Nephron (organoid): Measurements from ENCODE around the gene LIPE.

Experiments
- H3K27ac Mint-ChIP-seq, 3 experiments: 2 replicates each; pipeline ENCODE4 v1.8.0; 2020; ENCODE audit warnings: mixed read lengths in 3 of 3, mild to moderate bottlenecking in 2 of 3, moderate library complexity in 1 of 3
- H3K27me3 Mint-ChIP-seq: 2 replicates; pipeline ENCODE4 v1.8.0; 2021; ENCODE audit warnings: low read depth, mild to moderate bottlenecking, moderate library complexity, mixed read lengths
- H3K36me3 Mint-ChIP-seq: 2 replicates; pipeline ENCODE4 v1.8.0; 2020; ENCODE audit warnings: low read depth, mixed read lengths
- H3K4me1 Mint-ChIP-seq: 2 replicates; pipeline ENCODE4 v1.8.0; 2020; ENCODE audit warnings: mixed read lengths
- H3K4me3 Mint-ChIP-seq, 3 experiments: 2 replicates each; pipeline ENCODE4 v1.8.0; 2020; ENCODE audit warnings: mild to moderate bottlenecking in 3 of 3, mixed read lengths in 3 of 3, moderate library complexity in 2 of 3
- H3K9me3 Mint-ChIP-seq: 2 replicates; pipeline ENCODE4 v1.8.0; 2020; ENCODE audit warnings: mixed read lengths
- TF ChIP-seq, protein P1 (sequence below), 3 experiments: fragments of 200-600 bp; sonication (generic); IDR thresholded peaks; one replicate each; pipeline ENCODE4 v1.5.0; 2021; ENCODE audit warnings: antibody characterized with exemption in 3 of 3; ENCODE audit not compliant: unreplicated experiment in 3 of 3

The LIPE gene

DNA sequence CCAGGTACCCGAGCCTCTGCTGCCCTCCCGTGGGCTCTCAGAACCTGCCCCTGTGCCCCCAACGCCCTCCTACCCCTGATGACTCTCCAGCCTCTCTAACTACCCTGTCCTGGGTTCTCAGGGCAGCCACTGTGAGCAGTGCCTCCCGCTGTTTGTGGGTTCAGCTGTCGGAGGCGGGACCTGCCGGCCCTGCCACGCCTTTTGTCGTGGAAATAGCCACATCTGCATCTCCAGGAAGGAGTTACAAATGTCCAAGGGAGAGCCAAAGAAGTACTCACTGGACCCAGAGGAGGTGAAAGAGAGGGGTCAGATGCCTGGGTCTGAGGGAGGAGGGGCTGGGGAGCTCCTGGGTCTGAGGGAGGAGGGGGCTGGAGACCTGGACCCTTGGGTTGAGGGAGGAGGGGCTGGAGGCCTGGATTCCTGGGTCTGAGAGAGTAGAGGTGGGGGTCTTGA, 57.1 kb downstream of the LIPE start:
- Mint-ChIP-seq H3K27me3 (no peaks in the 10 kb centered on the region), H3K4me1 (peaks cover 12% of the 10 kb centered on the region), H3K9me3 (no peaks in the 10 kb centered on the region), H3K36me3 (peaks cover 32% of the 10 kb centered on the region), H3K4me3 (no peak overlapping the region), H3K27ac (no peak overlapping the region)
- TF ChIP-seq, protein P1, sequence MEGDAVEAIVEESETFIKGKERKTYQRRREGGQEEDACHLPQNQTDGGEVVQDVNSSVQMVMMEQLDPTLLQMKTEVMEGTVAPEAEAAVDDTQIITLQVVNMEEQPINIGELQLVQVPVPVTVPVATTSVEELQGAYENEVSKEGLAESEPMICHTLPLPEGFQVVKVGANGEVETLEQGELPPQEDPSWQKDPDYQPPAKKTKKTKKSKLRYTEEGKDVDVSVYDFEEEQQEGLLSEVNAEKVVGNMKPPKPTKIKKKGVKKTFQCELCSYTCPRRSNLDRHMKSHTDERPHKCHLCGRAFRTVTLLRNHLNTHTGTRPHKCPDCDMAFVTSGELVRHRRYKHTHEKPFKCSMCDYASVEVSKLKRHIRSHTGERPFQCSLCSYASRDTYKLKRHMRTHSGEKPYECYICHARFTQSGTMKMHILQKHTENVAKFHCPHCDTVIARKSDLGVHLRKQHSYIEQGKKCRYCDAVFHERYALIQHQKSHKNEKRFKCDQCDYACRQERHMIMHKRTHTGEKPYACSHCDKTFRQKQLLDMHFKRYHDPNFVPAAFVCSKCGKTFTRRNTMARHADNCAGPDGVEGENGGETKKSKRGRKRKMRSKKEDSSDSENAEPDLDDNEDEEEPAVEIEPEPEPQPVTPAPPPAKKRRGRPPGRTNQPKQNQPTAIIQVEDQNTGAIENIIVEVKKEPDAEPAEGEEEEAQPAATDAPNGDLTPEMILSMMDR (IDR thresholded peaks at IDR 0.05; ENCODE audit: unreplicated experiment in 3 of 3) = no peak

DNA sequence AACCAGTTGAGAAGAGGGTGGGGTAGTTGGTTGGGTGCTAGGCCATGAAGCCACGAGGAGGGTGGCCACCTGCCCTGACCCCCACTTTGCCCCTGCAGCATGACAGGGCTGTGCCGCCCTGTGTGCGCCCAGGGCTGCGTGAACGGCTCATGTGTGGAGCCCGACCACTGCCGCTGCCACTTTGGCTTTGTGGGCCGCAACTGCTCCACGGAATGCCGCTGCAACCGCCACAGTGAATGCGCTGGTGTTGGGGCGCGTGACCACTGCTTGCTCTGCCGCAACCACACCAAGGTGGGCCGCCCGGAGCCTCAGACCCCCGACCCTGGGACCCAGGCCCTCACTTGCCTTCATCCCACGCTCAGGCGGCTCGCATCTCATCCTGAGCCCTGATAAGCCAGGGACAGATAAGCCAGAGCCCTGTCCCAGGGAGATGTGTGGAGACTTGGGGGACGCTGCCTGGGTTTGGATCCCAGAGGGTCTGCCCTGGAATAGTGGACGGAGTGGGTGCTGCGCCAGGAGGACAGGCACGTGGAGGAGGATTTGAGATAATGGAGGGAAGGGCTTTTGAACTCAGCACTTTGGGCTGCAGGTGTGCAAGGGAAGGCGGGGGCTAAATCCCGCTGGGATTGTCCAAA, 57.6 kb downstream of the LIPE start:
- H3K27ac Mint-ChIP-seq = no peak overlapping the region
- TF ChIP-seq, protein P1 (IDR thresholded peaks at IDR 0.05; ENCODE audit: unreplicated experiment in 3 of 3) = no peak
- no peak overlapping the region for H3K4me3 Mint-ChIP-seq
- peaks cover 12% of the 10 kb centered on the region for H3K4me1 Mint-ChIP-seq
- peaks cover 32% of the 10 kb centered on the region for H3K36me3 Mint-ChIP-seq
- H3K27me3 Mint-ChIP-seq = no peaks in the 10 kb centered on the region
- H3K9me3 Mint-ChIP-seq = no peaks in the 10 kb centered on the region

DNA sequence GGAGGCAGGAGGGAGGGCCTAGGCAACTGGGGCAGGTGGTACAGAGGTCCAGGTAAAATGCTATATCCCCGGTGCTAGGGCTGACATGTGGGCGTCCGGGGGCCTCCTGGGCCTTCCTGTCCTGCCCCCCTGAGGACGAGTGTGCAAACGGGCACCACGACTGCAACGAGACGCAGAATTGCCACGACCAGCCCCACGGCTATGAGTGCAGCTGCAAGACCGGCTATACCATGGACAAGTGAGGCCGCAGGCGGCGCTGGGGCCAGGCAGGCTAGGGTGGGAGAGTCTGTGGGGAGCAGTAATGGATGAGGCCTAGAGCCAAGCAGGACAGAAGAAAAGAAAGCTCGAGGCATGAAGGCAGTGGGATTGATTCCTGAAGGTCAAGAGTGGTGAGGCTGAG, 58.4 kb downstream of the LIPE start:
- Mint-ChIP-seq H3K4me1 (peaks cover 12% of the 10 kb centered on the region), H3K27me3 (no peaks in the 10 kb centered on the region), H3K36me3 (peaks cover 34% of the 10 kb centered on the region), H3K4me3 (no peak overlapping the region), H3K9me3 (no peaks in the 10 kb centered on the region), H3K27ac (no peak overlapping the region)
- TF ChIP-seq, protein P1 (IDR thresholded peaks at IDR 0.05; ENCODE audit: unreplicated experiment in 3 of 3) = no peak

DNA sequence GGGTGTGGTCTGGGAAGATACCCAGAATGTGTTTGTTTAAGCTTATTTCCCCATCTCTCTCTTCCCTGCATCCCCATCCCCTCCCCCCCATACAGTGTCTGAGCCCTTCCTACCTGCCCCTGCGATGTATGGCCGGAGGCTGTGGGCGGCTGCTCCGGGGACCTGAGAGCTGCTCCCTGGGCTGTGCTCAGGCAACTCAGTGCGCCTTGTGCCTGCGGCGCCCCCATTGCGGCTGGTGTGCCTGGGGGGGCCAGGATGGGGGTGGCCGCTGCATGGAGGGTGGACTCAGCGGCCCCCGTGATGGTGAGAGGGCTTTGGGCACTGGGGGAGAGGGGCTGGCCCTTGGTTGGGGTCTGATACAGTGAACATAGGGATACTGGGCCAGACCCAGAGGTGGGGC, 58.8 kb downstream of the LIPE start:
- H3K36me3 Mint-ChIP-seq = peaks cover 38% of the 10 kb centered on the region
- no peaks in the 10 kb centered on the region for H3K9me3 Mint-ChIP-seq
- H3K4me3 Mint-ChIP-seq = no peak overlapping the region
- TF ChIP-seq, protein P1 (IDR thresholded peaks at IDR 0.05; ENCODE audit: unreplicated experiment in 3 of 3) = no peak
- H3K27ac Mint-ChIP-seq = no peak overlapping the region
- peaks cover 12% of the 10 kb centered on the region for H3K4me1 Mint-ChIP-seq
- H3K27me3 Mint-ChIP-seq = no peaks in the 10 kb centered on the region

DNA sequence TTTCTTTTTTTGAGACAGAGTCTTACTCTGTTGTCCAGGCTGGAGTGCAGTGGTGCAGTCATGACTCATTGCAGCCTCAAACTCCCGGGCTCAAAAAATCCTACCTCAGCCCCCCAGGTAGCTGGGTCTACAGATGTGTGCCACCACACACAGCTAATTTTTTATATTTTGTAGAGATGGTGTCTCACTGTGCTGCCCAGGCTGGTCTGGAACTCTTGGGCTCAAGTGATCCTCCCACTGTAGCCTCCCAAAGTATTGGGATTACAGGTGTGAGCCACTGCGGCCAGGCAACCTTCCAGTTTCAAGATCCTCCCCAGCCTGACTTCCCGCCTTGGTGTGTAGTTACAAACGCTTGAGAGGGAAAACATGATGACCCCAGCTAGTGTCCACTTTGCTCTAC, 59.3 kb downstream of the LIPE start:
- peaks cover 12% of the 10 kb centered on the region for H3K4me1 Mint-ChIP-seq
- H3K36me3 Mint-ChIP-seq = peaks cover 42% of the 10 kb centered on the region
- H3K9me3 Mint-ChIP-seq = no peaks in the 10 kb centered on the region
- H3K4me3 Mint-ChIP-seq = no peak overlapping the region
- H3K27me3 Mint-ChIP-seq = no peaks in the 10 kb centered on the region
- TF ChIP-seq, protein P1 (IDR thresholded peaks at IDR 0.05; ENCODE audit: unreplicated experiment in 3 of 3) = no peak
- H3K27ac Mint-ChIP-seq = no peak overlapping the region

DNA sequence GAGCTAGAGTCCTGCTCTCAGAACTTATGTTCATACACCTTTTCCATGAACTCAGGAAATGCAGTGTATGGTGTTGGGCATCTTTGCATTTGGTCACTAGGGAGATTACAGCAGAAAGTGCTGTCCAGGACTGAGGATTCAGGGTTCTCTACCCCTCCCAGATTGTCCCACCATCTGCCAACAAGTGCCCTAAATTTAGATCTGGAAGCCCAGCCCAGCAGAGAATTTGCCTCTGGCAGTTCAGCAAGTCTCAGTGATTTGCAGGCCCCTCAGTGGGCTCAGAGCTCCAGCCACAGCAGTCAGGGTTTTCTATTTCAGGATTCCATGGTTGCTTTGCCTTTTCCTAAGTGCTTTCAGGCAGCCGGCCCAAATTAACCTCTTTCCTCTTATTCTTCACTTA, 60.5 kb downstream of the LIPE start:
- H3K4me3 Mint-ChIP-seq = no peak overlapping the region
- peak overlapping the region; percentile 62 to 69 (median 66) for H3K27ac Mint-ChIP-seq
- no peaks in the 10 kb centered on the region for H3K9me3 Mint-ChIP-seq
- no peaks in the 10 kb centered on the region for H3K27me3 Mint-ChIP-seq
- TF ChIP-seq, protein P1 (IDR thresholded peaks at IDR 0.05; ENCODE audit: unreplicated experiment in 3 of 3) = no peak
- peaks cover 38% of the 10 kb centered on the region for H3K36me3 Mint-ChIP-seq
- H3K4me1 Mint-ChIP-seq = peaks cover 12% of the 10 kb centered on the region
